ENCODE results near the gene PDE6A. TPM values are rescaled to one million over a fixed set of nuclear protein-coding genes. Genes with fewer than 3 reads are reported as not detected.

Gene PDE6A
- polyA plus RNA-seq, 3 donors, result 0.01 TPM; not detected in 2

DNA sequence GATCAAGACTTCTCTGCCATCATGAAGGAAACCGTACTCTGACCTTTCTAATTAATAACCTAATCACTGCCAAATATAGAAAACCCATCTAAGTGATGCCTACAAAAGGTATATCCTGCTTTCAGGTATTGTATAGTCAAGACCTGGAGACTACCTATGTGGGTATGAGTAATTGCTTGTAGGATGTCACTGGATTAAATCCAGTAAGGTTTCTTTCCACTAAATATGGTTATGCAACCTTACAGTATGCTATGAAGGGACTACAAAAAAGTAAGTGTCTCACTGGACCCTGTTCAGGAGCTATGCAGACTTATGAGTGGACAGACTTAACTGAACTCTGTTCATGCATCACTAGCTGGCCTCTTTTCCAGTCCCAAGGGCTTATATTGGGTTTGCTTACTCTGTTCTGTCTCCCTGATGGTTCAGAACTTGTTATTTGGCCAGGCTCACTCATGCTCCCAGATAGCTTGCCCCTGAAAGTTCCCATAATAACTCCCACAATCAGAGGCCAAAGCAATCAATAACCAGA lies 51.1 kb downstream of the PDE6A start:
- H3K27ac Mint-ChIP-seq, result no peak overlapping the region
- WGBS (ENCODE audit: insufficient coverage), result no CpG with 5 or more reads among the region's 1 CpG
- DNase-seq, result no peak

DNA sequence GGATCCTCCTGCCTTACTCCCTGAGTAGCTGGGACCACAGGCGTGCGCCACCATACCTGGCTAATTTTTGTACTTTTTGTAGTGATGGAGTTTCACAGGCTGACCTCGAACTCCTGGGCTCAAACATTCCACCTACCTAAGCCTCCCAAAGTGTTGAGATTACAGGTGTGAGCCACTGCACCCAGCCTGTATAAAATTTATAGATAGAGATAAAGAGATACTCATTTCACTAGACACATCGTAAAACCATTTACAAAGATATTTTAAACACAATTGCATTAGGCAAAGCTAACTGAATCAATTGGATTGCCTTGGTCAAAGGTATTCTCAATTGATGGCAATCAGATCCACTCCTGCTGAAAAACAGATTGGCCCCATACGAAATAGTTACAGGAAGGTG lies 52.0 kb downstream of the PDE6A start:
- Histone ChIP-seq H3K36me3 (replicated peaks in 1 of 2; ENCODE audit: control insufficient read depth in 1 of 2, insufficient read depth in 2 of 2, low read length in 2 of 2) (no peaks in the 10 kb centered on the region), H3K27me3 (ENCODE audit: control insufficient read depth in 2 of 2, insufficient read depth in 2 of 2, low read length in 2 of 2) (no peaks in the 10 kb centered on the region), H3K4me2 (replicated peaks; ENCODE audit: extremely low read depth, low read length, poor library complexity, severe bottlenecking) (no peak overlapping the region), H3K4me1 (ENCODE audit: control insufficient read depth in 1 of 2, insufficient read depth in 2 of 2, low read length in 2 of 2) (no peaks in the 10 kb centered on the region), H4K20me1 (ENCODE audit: insufficient read depth, low read length) (no peaks in the 10 kb centered on the region), H3K9ac (ENCODE audit: insufficient read depth, low read length, poor library complexity, severe bottlenecking) (no peak overlapping the region), H2AFZ (ENCODE audit: insufficient read depth, low read depth, low read length, poor library complexity, severe bottlenecking) (no peak overlapping the region), H3K9me3 (replicated peaks in 1 of 2; ENCODE audit: control insufficient read depth in 1 of 2, insufficient read depth in 1 of 2, low read length in 2 of 2) (no peaks in the 10 kb centered on the region), H3K27ac (ENCODE audit: low read depth in 1 of 2, low read length in 2 of 2) (no peak overlapping the region), H3K4me3 (replicated peaks in 1 of 3; ENCODE audit: low read depth in 2 of 3, low read length in 3 of 3) (no peak overlapping the region), H3K79me2 (ENCODE audit: insufficient read depth, low read length) (no peaks in the 10 kb centered on the region)
- no peak overlapping the region for H3K4me3 Mint-ChIP-seq
- no peaks in the 10 kb centered on the region for H3K4me1 Mint-ChIP-seq
- H3K27me3 Mint-ChIP-seq (ENCODE audit: low read depth in 3 of 3), result peaks cover 0 to 2% (median 0%) of the 10 kb centered on the region in 3 donors
- H3K36me3 Mint-ChIP-seq, result no peaks in the 10 kb centered on the region
- no peak overlapping the region for H3K27ac Mint-ChIP-seq
- WGBS (ENCODE audit: insufficient coverage), result no CpG with 5 or more reads among the region's 5 CpGs
- TF ChIP-seq, protein P1, sequence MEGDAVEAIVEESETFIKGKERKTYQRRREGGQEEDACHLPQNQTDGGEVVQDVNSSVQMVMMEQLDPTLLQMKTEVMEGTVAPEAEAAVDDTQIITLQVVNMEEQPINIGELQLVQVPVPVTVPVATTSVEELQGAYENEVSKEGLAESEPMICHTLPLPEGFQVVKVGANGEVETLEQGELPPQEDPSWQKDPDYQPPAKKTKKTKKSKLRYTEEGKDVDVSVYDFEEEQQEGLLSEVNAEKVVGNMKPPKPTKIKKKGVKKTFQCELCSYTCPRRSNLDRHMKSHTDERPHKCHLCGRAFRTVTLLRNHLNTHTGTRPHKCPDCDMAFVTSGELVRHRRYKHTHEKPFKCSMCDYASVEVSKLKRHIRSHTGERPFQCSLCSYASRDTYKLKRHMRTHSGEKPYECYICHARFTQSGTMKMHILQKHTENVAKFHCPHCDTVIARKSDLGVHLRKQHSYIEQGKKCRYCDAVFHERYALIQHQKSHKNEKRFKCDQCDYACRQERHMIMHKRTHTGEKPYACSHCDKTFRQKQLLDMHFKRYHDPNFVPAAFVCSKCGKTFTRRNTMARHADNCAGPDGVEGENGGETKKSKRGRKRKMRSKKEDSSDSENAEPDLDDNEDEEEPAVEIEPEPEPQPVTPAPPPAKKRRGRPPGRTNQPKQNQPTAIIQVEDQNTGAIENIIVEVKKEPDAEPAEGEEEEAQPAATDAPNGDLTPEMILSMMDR (IDR thresholded peaks at IDR 0.05), result no peak
- intact Hi-C loops (cut with micrococcal nuclease), result no loop called here
- no peak for DNase-seq
- H3K9me3 Mint-ChIP-seq, result no peaks in the 10 kb centered on the region

More for the DNA sequence above, 51.1 kb downstream of the PDE6A start:
- Histone ChIP-seq H3K9me3 (replicated peaks in 1 of 2; ENCODE audit: control insufficient read depth in 1 of 2, insufficient read depth in 1 of 2, low read length in 2 of 2) (no peaks in the 10 kb centered on the region), H3K27me3 (ENCODE audit: control insufficient read depth in 2 of 2, insufficient read depth in 2 of 2, low read length in 2 of 2) (no peaks in the 10 kb centered on the region), H3K79me2 (ENCODE audit: insufficient read depth, low read length) (no peaks in the 10 kb centered on the region), H3K4me2 (replicated peaks; ENCODE audit: extremely low read depth, low read length, poor library complexity, severe bottlenecking) (no peak overlapping the region), H4K20me1 (ENCODE audit: insufficient read depth, low read length) (no peaks in the 10 kb centered on the region), H3K27ac (ENCODE audit: low read depth in 1 of 2, low read length in 2 of 2) (no peak overlapping the region), H3K36me3 (replicated peaks in 1 of 2; ENCODE audit: control insufficient read depth in 1 of 2, insufficient read depth in 2 of 2, low read length in 2 of 2) (no peaks in the 10 kb centered on the region), H3K9ac (ENCODE audit: insufficient read depth, low read length, poor library complexity, severe bottlenecking) (no peak overlapping the region), H2AFZ (ENCODE audit: insufficient read depth, low read depth, low read length, poor library complexity, severe bottlenecking) (no peak overlapping the region), H3K4me1 (ENCODE audit: control insufficient read depth in 1 of 2, insufficient read depth in 2 of 2, low read length in 2 of 2) (no peaks in the 10 kb centered on the region), H3K4me3 (replicated peaks in 1 of 3; ENCODE audit: low read depth in 2 of 3, low read length in 3 of 3) (no peak overlapping the region)
- Mint-ChIP-seq H3K27me3 (ENCODE audit: low read depth in 3 of 3) (peaks cover 0 to 2% (median 0%) of the 10 kb centered on the region in 3 donors), H3K4me1 (no peaks in the 10 kb centered on the region), H3K9me3 (no peaks in the 10 kb centered on the region), H3K36me3 (no peaks in the 10 kb centered on the region), H3K4me3 (no peak overlapping the region)
- TF ChIP-seq, protein P1 (IDR thresholded peaks at IDR 0.05), result no peak
- intact Hi-C loops (cut with micrococcal nuclease), result no loop called here

Data from CD14-positive monocyte (primary cell).